ENCODE results near the gene XIRP1.

Gene XIRP1

GRCh38 chr3:39193391-39193790 lies 996 bp upstream of the XIRP1 start:
- H3K27ac ChIP-seq (ENCODE audit: low read length) = no peak overlapping the region
- no peaks in the 10 kb centered on the region for H3K36me3 ChIP-seq (ENCODE audit: control insufficient read depth in 2 of 2, insufficient read depth in 2 of 2, low read length in 2 of 2)
- no peaks in the 10 kb centered on the region for H3K9me3 ChIP-seq (ENCODE audit: control insufficient read depth in 2 of 2, low read length in 2 of 2)
- peaks cover 15% of the 10 kb centered on the region for H3K4me1 ChIP-seq (ENCODE audit: control insufficient read depth, insufficient read depth, low read length)
- H3K27me3 ChIP-seq (ENCODE audit: control insufficient read depth in 1 of 2, insufficient read depth in 2 of 2, low read length in 2 of 2) = no peaks in the 10 kb centered on the region
- no peak overlapping the region for H3K9ac ChIP-seq (ENCODE audit: low read length in 2 of 2)
- H3K4me3 ChIP-seq (ENCODE audit: low read length in 2 of 2) = no peak overlapping the region

- peaks cover 14% of the 10 kb centered on the region for H3K4me1 ChIP-seq (ENCODE audit: control insufficient read depth, insufficient read depth, low read length)
- H3K9ac ChIP-seq (ENCODE audit: low read length in 2 of 2) = no peak overlapping the region
- no peaks in the 10 kb centered on the region for H3K9me3 ChIP-seq (ENCODE audit: control insufficient read depth in 2 of 2, low read length in 2 of 2)
- H3K36me3 ChIP-seq (ENCODE audit: control insufficient read depth in 2 of 2, insufficient read depth in 2 of 2, low read length in 2 of 2) = no peaks in the 10 kb centered on the region
- H3K4me3 ChIP-seq (ENCODE audit: low read length in 2 of 2) = no peak overlapping the region
- H3K27ac ChIP-seq (ENCODE audit: low read length) = no peak overlapping the region
- H3K27me3 ChIP-seq (ENCODE audit: control insufficient read depth in 1 of 2, insufficient read depth in 2 of 2, low read length in 2 of 2) = no peaks in the 10 kb centered on the region
Observed at GRCh38 chr3:39191773-39192172, 622 bp downstream of the XIRP1 start.

- Histone ChIP-seq H3K4me3 (ENCODE audit: low read length in 2 of 2) (no peak overlapping the region), H3K27me3 (ENCODE audit: control insufficient read depth in 1 of 2, insufficient read depth in 2 of 2, low read length in 2 of 2) (no peaks in the 10 kb centered on the region), H3K4me1 (ENCODE audit: control insufficient read depth, insufficient read depth, low read length) (peaks cover 8% of the 10 kb centered on the region), H3K36me3 (ENCODE audit: control insufficient read depth in 2 of 2, insufficient read depth in 2 of 2, low read length in 2 of 2) (no peaks in the 10 kb centered on the region), H3K9me3 (ENCODE audit: control insufficient read depth in 2 of 2, low read length in 2 of 2) (no peaks in the 10 kb centered on the region), H3K9ac (ENCODE audit: low read length in 2 of 2) (no peak overlapping the region), H3K27ac (ENCODE audit: low read length) (no peak overlapping the region)
Observed at GRCh38 chr3:39191111-39191510, 1.3 kb downstream of the XIRP1 start.

DNA sequence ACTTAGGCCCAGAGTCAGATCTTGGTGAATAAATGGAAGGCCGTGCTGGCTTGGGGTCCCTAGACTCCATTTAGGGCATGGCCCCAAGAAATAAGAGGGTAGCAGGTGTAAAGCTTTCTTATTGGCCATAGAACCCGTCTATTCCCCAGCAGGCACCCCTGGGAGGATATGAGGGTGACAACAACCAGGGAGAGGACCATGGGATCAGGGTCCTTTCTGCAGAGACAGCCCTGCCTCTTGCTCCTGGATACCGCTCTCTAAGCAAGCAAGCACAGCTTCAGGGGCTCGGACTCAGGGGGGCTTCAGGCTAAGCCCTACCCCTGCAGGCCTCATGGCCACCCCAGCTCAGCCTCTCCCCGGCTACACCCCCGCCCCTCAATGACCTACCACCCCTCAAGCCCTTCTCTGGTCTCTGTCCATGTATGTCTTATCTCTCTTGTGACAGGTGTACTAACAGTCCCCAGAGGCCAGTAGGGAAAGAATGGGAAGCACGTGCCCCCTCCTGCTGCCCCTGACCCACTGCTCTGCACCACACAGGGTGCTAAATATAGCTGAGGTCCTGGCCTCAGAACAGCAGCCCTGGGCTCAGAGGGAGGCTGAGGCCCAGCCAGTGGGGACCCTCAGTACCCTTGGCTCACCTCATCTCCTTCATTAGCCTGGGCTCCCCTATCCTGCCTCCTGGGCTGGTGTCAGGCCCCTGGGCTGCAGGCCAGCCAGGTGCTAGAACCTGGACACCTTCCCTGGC lies 1.9 kb downstream of the XIRP1 start:
- H3K27me3 ChIP-seq (ENCODE audit: control insufficient read depth in 1 of 2, insufficient read depth in 2 of 2, low read length in 2 of 2) = no peaks in the 10 kb centered on the region
- H3K4me3 ChIP-seq (ENCODE audit: low read length in 2 of 2) = no peak overlapping the region
- peaks cover 8% of the 10 kb centered on the region for H3K4me1 ChIP-seq (ENCODE audit: control insufficient read depth, insufficient read depth, low read length)
- no peak overlapping the region for H3K27ac ChIP-seq (ENCODE audit: low read length)
- peak overlapping the region in 1 of 2 donors; percentile 2 for H3K9ac ChIP-seq (ENCODE audit: low read length in 2 of 2)
- no peaks in the 10 kb centered on the region for H3K9me3 ChIP-seq (ENCODE audit: control insufficient read depth in 2 of 2, low read length in 2 of 2)
- H3K36me3 ChIP-seq (ENCODE audit: control insufficient read depth in 2 of 2, insufficient read depth in 2 of 2, low read length in 2 of 2) = no peaks in the 10 kb centered on the region

DNA sequence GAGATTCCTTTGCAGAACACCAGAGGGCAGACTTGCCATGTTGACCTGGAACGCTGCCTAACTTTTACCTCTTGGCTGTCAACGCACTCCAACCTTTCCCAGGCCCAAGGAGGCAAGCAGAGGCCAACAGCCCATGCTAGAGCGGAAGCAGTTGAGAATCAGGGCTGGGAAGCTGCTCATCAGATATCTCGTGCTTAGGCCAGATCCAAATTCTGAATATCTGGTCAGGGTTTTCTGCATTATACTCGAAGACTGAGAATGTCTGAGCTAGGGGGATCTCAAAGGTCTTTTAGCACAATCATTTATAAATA lies 2.5 kb downstream of the XIRP1 start:
- peaks cover 8% of the 10 kb centered on the region for H3K4me1 ChIP-seq (ENCODE audit: control insufficient read depth, insufficient read depth, low read length)
- no peak overlapping the region for H3K4me3 ChIP-seq (ENCODE audit: low read length in 2 of 2)
- no peaks in the 10 kb centered on the region for H3K36me3 ChIP-seq (ENCODE audit: control insufficient read depth in 2 of 2, insufficient read depth in 2 of 2, low read length in 2 of 2)
- H3K27me3 ChIP-seq (ENCODE audit: control insufficient read depth in 1 of 2, insufficient read depth in 2 of 2, low read length in 2 of 2) = no peaks in the 10 kb centered on the region
- no peaks in the 10 kb centered on the region for H3K9me3 ChIP-seq (ENCODE audit: control insufficient read depth in 2 of 2, low read length in 2 of 2)
- H3K27ac ChIP-seq (ENCODE audit: low read length) = no peak overlapping the region
- H3K9ac ChIP-seq (ENCODE audit: low read length in 2 of 2) = peak overlapping the region in 1 of 2 donors; percentile 2

DNA sequence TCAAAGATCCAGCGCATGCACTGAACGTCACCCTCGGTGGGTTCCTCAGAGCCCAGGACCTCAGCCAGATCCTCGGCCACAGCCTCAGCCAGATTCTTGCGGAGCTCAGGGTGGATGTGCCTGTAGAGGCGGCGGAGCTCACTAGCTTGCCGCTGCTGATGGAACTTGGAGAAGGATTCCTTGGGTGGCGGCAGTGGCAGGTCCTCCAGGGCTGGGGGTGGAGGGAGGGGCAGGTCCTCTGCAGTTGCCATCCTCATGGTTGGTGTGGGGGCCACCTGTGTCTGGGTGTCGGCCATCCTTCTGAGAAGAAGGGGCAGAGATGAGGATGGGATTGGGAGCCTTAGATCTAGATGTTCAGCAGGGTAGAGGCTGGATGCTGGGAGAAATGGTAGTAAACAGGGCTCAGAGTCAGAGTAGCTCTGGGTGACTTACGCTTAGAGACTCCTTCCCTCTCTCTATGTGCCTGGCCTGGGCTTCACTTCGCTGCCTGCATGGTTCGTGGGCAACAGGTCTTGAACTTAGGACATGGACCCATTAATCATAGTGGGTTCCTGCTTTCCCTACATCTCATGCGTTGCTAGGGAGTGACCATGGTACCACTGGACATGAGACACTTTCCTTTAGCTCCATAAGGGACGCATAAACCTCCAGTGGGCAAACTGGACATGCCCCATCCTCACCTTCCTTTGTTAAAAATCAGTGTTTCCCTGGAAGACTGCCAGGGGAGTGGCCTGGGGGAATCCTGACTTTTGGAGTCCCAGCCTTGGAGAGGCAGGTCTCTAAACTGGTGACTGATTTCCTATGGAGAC lies 3.0 kb downstream of the XIRP1 start:
- H3K9me3 ChIP-seq (ENCODE audit: control insufficient read depth in 2 of 2, low read length in 2 of 2) = no peaks in the 10 kb centered on the region
- H3K4me1 ChIP-seq (ENCODE audit: control insufficient read depth, insufficient read depth, low read length) = peaks cover 9% of the 10 kb centered on the region
- H3K27me3 ChIP-seq (ENCODE audit: control insufficient read depth in 1 of 2, insufficient read depth in 2 of 2, low read length in 2 of 2) = no peaks in the 10 kb centered on the region
- H3K27ac ChIP-seq (ENCODE audit: low read length) = no peak overlapping the region
- no peaks in the 10 kb centered on the region for H3K36me3 ChIP-seq (ENCODE audit: control insufficient read depth in 2 of 2, insufficient read depth in 2 of 2, low read length in 2 of 2)
- H3K9ac ChIP-seq (ENCODE audit: low read length in 2 of 2) = no peak overlapping the region
- no peak overlapping the region for H3K4me3 ChIP-seq (ENCODE audit: low read length in 2 of 2)

DNA sequence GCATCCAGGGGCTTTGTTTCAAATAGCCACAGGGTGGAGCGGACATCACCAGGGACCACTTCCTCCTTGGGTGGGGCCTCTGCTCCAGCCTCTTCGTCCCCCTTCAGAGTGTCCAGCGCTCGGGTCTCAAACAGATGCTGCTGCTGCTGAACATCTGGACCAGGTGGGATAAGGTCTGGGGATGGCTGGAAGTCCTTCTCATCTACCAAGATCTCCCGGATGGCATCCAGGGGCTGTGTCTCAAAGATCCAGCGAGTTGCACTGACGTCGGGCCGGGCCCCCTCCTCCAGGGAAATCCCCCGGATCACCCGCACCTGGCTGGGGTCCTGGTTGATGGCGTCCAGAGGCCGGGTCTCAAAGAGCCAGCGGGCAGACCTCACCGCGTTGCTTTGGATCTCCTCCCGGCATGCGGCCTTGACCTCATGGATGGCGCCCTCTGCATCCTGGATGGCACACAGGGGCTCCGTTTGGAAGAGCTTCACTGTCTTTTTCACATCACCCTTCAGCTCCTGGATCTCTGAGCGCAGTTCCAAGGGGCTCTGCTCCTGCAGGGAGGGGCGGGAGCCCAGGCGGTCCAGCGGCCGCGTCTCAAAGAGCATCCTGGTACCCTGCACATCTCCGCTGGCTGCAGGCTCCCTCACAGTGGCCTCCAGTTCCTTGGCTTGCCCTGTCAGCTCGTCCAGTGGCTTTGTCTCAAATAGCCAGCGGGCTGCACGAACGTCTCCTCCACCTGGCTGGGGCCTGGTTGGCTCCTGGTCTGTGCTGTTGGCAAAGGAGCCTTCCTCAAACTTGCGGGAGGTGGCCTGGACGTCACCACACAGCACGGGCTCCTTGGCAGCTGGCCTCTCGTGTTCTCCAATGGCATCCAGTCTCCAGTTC lies 3.9 kb downstream of the XIRP1 start:
- Histone ChIP-seq H3K4me3 (ENCODE audit: low read length in 2 of 2) (no peak overlapping the region), H3K9me3 (ENCODE audit: control insufficient read depth in 2 of 2, low read length in 2 of 2) (no peaks in the 10 kb centered on the region), H3K4me1 (ENCODE audit: control insufficient read depth, insufficient read depth, low read length) (peaks cover 17% of the 10 kb centered on the region), H3K27ac (ENCODE audit: low read length) (no peak overlapping the region), H3K9ac (ENCODE audit: low read length in 2 of 2) (no peak overlapping the region), H3K27me3 (ENCODE audit: control insufficient read depth in 1 of 2, insufficient read depth in 2 of 2, low read length in 2 of 2) (no peaks in the 10 kb centered on the region), H3K36me3 (ENCODE audit: control insufficient read depth in 2 of 2, insufficient read depth in 2 of 2, low read length in 2 of 2) (no peaks in the 10 kb centered on the region)

- Histone ChIP-seq H3K9me3 (ENCODE audit: control insufficient read depth in 2 of 2, low read length in 2 of 2) (no peaks in the 10 kb centered on the region), H3K4me3 (ENCODE audit: low read length in 2 of 2) (no peak overlapping the region), H3K36me3 (ENCODE audit: control insufficient read depth in 2 of 2, insufficient read depth in 2 of 2, low read length in 2 of 2) (no peaks in the 10 kb centered on the region), H3K4me1 (ENCODE audit: control insufficient read depth, insufficient read depth, low read length) (peaks cover 26% of the 10 kb centered on the region), H3K9ac (ENCODE audit: low read length in 2 of 2) (no peak overlapping the region), H3K27ac (ENCODE audit: low read length) (no peak overlapping the region), H3K27me3 (ENCODE audit: control insufficient read depth in 1 of 2, insufficient read depth in 2 of 2, low read length in 2 of 2) (no peaks in the 10 kb centered on the region)
Observed at GRCh38 chr3:39187372-39188155, 4.8 kb downstream of the XIRP1 start.

GRCh38 chr3:39186692-39187151 lies 5.7 kb downstream of the XIRP1 start:
- no peaks in the 10 kb centered on the region for H3K36me3 ChIP-seq (ENCODE audit: control insufficient read depth in 2 of 2, insufficient read depth in 2 of 2, low read length in 2 of 2)
- peaks cover 29% of the 10 kb centered on the region for H3K4me1 ChIP-seq (ENCODE audit: control insufficient read depth, insufficient read depth, low read length)
- H3K4me3 ChIP-seq (ENCODE audit: low read length in 2 of 2) = no peak overlapping the region
- H3K9me3 ChIP-seq (ENCODE audit: control insufficient read depth in 2 of 2, low read length in 2 of 2) = no peaks in the 10 kb centered on the region
- H3K9ac ChIP-seq (ENCODE audit: low read length in 2 of 2) = no peak overlapping the region
- H3K27ac ChIP-seq (ENCODE audit: low read length) = no peak overlapping the region
- no peaks in the 10 kb centered on the region for H3K27me3 ChIP-seq (ENCODE audit: control insufficient read depth in 1 of 2, insufficient read depth in 2 of 2, low read length in 2 of 2)

All from stomach smooth muscle (tissue), 2 donors.